ENCODE data around the gene JADE3.
"Not testable (repeated sequence)": the region's sequence is repeated elsewhere in the genome, so short reads cannot be mapped to it uniquely, and the experiment has no call there.

Gene JADE3

DNA sequence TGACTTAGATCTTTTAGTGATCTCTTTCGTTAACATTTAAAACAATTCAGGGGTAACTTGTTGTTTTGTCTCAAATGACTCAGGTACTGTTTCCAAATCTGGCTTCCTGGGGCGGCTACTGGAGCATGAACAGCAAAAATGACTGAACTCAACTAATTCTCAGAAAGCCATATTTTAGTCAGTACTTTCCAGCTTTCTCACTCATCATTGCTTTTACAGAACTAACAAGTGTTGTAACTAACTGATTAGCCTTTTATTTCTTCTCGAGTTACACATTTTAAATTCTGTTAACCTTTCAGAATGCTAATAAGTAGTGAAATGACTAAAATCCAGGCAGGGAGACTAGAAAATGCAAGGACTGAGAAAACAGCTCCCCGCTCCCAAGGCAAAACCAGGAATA lies 55.3 kb downstream of the JADE3 start:
- H3K27ac ChIP-seq (replicated peaks): no peak overlapping the region
- DNase-seq (ENCODE audit: low read depth in 1 of 2, low spot score in 1 of 2): no peak
- TF ChIP-seq, protein P1, sequence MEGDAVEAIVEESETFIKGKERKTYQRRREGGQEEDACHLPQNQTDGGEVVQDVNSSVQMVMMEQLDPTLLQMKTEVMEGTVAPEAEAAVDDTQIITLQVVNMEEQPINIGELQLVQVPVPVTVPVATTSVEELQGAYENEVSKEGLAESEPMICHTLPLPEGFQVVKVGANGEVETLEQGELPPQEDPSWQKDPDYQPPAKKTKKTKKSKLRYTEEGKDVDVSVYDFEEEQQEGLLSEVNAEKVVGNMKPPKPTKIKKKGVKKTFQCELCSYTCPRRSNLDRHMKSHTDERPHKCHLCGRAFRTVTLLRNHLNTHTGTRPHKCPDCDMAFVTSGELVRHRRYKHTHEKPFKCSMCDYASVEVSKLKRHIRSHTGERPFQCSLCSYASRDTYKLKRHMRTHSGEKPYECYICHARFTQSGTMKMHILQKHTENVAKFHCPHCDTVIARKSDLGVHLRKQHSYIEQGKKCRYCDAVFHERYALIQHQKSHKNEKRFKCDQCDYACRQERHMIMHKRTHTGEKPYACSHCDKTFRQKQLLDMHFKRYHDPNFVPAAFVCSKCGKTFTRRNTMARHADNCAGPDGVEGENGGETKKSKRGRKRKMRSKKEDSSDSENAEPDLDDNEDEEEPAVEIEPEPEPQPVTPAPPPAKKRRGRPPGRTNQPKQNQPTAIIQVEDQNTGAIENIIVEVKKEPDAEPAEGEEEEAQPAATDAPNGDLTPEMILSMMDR (IDR thresholded peaks at IDR 0.05; ENCODE audit: insufficient read depth, low read length): no peak
- no peak for TF ChIP-seq SPI1 (IDR thresholded peaks at IDR 0.05; ENCODE audit: borderline replicate concordance, low read depth)
- no peak for TF ChIP-seq GABPA (IDR thresholded peaks at IDR 0.05; ENCODE audit: low read depth)
- TF ChIP-seq, protein P2, sequence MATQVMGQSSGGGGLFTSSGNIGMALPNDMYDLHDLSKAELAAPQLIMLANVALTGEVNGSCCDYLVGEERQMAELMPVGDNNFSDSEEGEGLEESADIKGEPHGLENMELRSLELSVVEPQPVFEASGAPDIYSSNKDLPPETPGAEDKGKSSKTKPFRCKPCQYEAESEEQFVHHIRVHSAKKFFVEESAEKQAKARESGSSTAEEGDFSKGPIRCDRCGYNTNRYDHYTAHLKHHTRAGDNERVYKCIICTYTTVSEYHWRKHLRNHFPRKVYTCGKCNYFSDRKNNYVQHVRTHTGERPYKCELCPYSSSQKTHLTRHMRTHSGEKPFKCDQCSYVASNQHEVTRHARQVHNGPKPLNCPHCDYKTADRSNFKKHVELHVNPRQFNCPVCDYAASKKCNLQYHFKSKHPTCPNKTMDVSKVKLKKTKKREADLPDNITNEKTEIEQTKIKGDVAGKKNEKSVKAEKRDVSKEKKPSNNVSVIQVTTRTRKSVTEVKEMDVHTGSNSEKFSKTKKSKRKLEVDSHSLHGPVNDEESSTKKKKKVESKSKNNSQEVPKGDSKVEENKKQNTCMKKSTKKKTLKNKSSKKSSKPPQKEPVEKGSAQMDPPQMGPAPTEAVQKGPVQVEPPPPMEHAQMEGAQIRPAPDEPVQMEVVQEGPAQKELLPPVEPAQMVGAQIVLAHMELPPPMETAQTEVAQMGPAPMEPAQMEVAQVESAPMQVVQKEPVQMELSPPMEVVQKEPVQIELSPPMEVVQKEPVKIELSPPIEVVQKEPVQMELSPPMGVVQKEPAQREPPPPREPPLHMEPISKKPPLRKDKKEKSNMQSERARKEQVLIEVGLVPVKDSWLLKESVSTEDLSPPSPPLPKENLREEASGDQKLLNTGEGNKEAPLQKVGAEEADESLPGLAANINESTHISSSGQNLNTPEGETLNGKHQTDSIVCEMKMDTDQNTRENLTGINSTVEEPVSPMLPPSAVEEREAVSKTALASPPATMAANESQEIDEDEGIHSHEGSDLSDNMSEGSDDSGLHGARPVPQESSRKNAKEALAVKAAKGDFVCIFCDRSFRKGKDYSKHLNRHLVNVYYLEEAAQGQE (IDR thresholded peaks at IDR 0.05; ENCODE audit: insufficient replicate concordance, low read depth): no peak
- no peak for TF ChIP-seq POLR2AphosphoS5 (IDR thresholded peaks at IDR 0.05; ENCODE audit: low read depth)
- H3K27me3 ChIP-seq (ENCODE audit: insufficient read depth, poor library complexity, severe bottlenecking): no peaks in the 10 kb centered on the region
- no peak overlapping the region for H3K4me3 ChIP-seq (replicated peaks; ENCODE audit: insufficient read depth, low read length)

DNA sequence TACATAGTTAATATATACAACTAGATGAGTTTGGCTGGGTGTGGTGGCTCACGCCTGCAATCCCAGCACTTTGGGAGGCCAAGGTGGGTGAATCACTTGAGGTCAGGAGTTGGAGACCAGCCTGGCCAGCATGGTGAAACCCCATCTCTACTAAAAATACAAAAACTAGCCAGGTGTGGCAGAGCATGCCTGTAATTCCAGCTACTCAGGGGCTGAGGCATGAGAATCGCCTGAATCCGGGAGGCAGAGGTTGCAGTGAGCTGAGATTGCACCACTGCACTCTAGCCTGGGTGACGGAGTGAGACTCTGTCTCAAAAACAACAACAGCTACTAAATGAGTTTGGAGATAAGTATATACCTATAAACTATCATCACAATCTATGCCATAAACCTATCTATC lies 64.8 kb downstream of the JADE3 start:
- not testable (repeated sequence) for H3K27ac ChIP-seq (replicated peaks); H3K27me3 ChIP-seq (ENCODE audit: insufficient read depth, poor library complexity, severe bottlenecking); DNase-seq (ENCODE audit: low read depth in 1 of 2, low spot score in 1 of 2); H3K4me3 ChIP-seq (replicated peaks; ENCODE audit: insufficient read depth, low read length)

DNA sequence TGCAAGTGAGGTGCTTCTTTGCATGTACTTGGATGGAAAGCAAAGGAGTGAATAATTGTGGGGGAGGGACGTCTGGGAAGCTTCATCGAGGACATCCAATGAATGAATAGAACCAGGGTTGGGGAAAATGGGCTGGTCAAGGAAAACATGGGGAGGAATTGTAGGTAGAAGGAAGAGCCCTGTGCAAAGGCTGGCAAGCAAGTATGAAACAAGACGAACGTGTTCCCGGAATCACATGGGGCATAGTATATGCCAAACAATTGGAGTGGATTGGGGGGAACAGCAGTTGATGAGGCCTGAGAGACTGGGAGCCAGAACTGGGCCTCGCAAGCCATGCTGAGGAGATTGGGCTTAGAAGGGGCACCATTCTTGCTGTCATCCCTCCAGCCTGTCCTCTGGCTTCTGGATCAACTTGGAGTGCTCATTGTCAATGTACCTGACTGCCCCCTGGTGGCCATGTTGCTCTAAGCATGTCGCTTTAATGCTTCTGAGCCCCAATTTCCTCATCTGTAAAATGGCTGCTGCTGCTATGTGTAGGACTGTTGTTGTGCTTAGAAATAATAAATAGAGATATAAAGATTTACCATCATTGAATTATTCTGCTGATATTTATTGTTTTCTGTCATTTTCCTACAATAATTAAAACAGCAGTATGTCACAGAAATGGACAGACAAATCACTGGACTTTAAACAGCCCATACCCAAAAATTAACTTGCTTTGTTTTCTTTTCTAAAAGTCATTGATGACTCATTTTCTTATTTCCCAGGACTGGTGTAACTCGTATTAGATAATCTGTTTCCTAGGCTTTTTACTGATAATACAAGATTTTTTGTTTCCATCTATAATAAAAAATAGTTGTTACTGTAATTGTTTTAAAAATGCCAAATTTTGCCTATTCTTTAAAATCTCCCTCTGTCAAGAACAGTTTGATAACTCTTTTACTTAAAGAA lies 66.4 kb downstream of the JADE3 start:
- H3K4me3 ChIP-seq (replicated peaks; ENCODE audit: insufficient read depth, low read length): no peak overlapping the region
- no peak overlapping the region for H3K27ac ChIP-seq (replicated peaks)
- peak; percentile 26 to 74 for DNase-seq (ENCODE audit: low read depth in 1 of 2, low spot score in 1 of 2)
- H3K27me3 ChIP-seq (ENCODE audit: insufficient read depth, poor library complexity, severe bottlenecking): no peaks in the 10 kb centered on the region
- TF ChIP-seq, protein P1 (IDR thresholded peaks at IDR 0.05; ENCODE audit: insufficient read depth, low read length): peak; percentile 40
- TF ChIP-seq GABPA (IDR thresholded peaks at IDR 0.05; ENCODE audit: low read depth) (no peak), POLR2AphosphoS5 (IDR thresholded peaks at IDR 0.05; ENCODE audit: low read depth) (no peak)

DNA sequence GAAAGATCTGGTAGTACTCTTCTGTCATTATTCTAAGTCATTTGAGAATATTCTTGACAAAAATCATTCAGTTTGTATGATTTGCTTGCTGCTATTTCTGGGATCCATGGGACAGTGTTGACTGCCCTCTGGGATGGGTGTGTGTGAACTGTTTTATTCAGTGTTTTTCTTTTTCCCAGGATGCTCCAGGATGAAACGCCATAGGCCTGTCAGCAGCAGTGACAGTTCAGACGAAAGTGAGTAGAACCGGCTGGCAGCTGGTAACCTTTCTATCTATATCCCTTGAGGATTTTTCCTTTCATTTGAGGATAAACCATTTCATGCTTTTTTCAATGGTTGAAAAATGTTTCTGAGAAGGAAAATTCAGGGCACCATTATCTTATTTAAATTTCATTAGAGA lies 72.5 kb downstream of the JADE3 start:
- TF ChIP-seq GABPA (IDR thresholded peaks at IDR 0.05; ENCODE audit: low read depth): no peak
- TF ChIP-seq, protein P2 (IDR thresholded peaks at IDR 0.05; ENCODE audit: insufficient replicate concordance, low read depth): no peak
- TF ChIP-seq POLR2AphosphoS5 (IDR thresholded peaks at IDR 0.05; ENCODE audit: low read depth): no peak
- TF ChIP-seq SPI1 (IDR thresholded peaks at IDR 0.05; ENCODE audit: borderline replicate concordance, low read depth): no peak
- TF ChIP-seq, protein P1 (IDR thresholded peaks at IDR 0.05; ENCODE audit: insufficient read depth, low read length): no peak
- no peaks in the 10 kb centered on the region for H3K27me3 ChIP-seq (ENCODE audit: insufficient read depth, poor library complexity, severe bottlenecking)
- DNase-seq (ENCODE audit: low read depth in 1 of 2, low spot score in 1 of 2): no peak
- H3K4me3 ChIP-seq (replicated peaks; ENCODE audit: insufficient read depth, low read length): no peak overlapping the region
- H3K27ac ChIP-seq (replicated peaks): no peak overlapping the region
